ENCODE measurements around the gene MUC6.
"Not testable (repeated sequence)": the region's sequence is repeated elsewhere in the genome, so short reads cannot be mapped to it uniquely, and the experiment has no call there.

MUC6 gene

GRCh38 chr11:986270-986951, 50.1 kb downstream of the MUC6 start:
- DNase-seq (ENCODE audit: low read depth in 2 of 2) = no peak

GRCh38 chr11:985848-986247, 50.7 kb downstream of the MUC6 start:
- DNase-seq (ENCODE audit: low read depth in 2 of 2) = no peak

DNA sequence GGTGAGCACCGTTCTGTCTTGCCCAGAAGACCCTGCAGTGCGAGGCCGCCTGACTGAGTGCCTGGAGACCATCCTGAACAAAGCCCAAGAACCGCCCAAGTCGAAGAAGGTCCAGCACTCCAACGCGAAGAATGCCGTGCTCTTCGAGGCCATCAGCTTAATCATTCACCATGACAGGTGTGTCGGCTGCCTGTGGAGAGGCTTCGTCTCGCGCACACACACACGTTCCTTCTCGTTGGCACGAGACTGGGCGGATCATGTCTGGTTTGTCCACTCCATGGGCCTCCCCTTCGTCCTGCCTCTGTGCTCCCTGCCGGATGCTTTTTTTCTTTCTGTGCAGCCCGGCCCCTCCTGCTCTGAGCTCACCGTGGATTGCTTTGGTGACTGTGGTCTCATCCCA, 51.1 kb downstream of the MUC6 start:
- DNase-seq (ENCODE audit: low read depth in 2 of 2) = no peak

DNA sequence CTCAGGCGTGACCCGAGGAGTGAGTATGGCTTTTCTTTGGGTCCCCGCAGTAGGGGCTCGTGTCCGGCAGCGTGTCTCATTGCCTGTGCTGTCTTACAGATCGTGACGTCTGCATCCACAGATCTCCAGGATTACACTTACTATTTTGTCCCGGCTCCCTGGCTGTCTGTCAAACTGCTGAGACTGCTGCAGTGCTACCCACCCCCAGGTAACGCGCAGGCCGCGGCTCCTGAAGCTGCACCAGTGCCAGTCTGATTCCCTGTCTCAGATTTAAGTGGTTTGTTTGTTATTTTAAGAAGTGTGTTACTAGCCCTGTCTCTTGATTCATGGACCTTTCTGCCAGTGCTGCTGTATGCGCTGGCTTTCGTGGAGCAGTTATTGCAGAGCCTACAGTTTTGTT, 52.0 kb downstream of the MUC6 start:
- no peak for DNase-seq (ENCODE audit: low read depth in 2 of 2)

GRCh38 chr11:981764-982163, 54.8 kb downstream of the MUC6 start:
- no peak for DNase-seq (ENCODE audit: low read depth in 2 of 2)

- DNase-seq (ENCODE audit: low read depth in 2 of 2) = no peak
Measured at GRCh38 chr11:980438-981357, 55.8 kb downstream of the MUC6 start.

GRCh38 chr11:978781-979180, 57.7 kb downstream of the MUC6 start:
- DNase-seq (ENCODE audit: low read depth in 2 of 2) = no peak

GRCh38 chr11:977830-978720, 58.4 kb downstream of the MUC6 start:
- DNase-seq (ENCODE audit: low read depth in 2 of 2) = no peak

DNA sequence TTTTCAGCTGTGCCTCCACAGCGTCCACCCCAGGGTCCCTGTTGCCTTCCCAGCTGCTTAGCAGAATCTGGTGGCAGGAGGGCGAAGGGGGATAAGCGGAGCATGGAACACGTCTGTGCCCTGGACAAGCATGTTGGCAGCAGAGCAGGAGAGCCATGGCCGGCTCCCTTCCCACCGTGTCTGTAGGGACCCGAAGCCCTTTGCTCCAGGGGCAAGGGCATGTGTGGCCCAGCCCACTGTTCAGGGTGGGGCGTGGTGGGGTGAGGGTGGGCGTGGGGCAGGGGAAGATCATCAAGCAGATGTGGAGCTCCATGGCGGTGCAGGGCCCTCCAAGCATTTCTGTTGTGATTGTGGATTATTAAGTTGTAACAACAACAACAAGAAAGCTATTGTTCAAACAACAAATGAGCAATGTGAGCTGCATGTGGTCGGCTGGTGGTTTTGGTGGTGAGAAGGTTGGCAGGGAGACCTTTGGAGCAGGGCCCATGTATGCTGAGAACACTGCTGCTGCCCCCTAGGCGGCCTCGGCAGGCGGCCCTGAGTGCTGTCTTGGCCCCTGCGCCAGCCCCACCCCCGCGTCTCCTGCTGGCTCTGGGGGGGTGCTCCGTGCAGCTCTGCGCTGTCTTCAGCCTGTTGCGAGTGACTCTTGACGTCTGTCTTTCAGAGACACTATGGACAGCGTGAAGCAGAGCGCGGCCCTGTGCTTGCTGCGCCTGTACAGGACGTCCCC, 59.9 kb downstream of the MUC6 start:
- DNase-seq (ENCODE audit: low read depth in 2 of 2) = no peak

DNA sequence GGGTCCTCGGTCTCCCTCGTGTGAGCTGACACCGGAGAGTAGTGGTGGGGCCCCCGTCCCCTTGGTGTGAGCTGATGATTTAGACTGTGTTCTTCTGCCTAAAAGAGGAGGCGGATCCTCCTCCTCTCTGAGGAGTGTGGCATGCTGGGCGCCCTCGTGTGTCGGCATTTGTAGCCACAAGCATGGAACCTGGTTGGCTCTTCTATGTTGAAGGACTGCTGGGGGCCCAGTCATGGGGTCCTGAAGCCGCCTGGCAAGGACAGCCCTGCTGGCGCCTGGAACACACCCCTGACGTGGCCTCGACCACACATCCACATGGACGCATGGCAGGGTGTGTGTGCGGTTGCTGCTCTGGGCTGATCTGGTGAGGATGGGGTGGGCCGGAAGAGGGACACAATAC, 60.7 kb downstream of the MUC6 start:
- no peak for DNase-seq (ENCODE audit: low read depth in 2 of 2)

DNA sequence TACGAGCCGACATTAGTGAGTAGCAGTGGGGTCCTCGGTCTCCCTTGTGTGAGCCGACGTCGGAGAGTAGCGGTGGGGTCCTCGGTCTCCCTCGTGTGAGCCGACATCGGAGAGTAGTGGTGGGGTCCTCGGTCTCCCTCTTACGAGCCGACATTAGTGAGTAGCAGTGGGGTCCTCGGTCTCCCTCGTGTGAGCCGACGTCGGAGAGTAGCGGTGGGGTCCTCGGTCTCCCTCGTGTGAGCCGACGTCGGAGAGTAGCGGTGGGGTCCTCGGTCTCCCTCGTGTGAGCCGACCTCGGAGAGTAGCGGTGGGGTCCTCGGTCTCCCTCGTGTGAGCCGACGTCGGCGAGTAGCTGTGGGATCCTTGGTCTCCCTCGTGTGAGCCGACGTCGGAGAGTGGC, 61.1 kb downstream of the MUC6 start:
- not testable (repeated sequence) for DNase-seq (ENCODE audit: low read depth in 2 of 2)

DNA sequence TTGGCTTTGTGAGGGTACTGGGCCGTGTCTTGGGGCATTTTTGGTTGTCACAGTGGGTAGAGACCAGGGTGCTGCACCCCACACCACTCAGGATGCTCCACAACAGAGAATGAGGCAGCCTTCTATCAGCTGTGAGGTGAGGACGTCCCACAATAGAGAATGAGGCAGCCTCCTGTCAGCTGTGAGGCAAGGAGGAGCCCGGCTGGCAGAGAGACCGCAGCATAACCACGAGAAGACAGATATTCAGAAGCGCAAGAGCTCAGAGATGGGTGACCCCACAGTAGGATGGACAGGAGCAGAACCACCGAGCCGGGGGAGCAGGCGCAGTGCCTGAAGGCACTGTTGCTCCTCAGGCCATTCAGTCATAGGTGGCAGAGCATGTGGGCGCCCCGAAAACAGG, 63.3 kb downstream of the MUC6 start:
- no peak for DNase-seq (ENCODE audit: low read depth in 2 of 2)

- DNase-seq (ENCODE audit: low read depth in 2 of 2) = no peak
Measured at GRCh38 chr11:972523-973211, 63.9 kb downstream of the MUC6 start.

DNA sequence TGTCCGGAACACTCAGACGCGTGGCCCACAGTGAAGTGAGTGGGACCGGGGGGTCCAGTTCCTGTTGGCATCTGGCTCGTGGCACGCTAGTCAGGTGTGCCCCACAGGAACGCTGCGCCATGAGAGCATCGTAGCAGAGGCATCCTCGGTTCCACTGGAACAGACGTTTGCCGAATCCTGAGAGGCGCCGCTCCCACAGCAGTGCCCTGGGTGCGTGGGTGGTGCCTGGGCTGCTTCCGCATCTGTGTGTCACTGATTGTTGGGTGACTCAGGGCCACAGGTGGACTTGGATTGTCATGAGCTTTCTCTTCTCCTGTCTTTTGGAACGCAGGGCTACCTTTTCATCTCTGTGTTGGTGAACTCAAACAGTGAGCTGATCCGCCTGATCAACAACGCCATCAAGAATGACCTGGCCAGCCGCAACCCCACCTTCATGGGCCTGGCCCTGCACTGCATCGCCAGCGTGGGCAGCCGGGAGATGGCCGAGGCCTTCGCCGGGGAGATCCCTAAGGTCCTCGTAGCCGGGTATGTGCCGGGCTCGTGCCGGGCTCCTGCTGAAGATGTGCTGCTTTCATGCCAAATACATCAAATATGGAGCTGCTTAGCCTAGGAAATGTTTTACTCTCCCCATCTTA, 64.7 kb downstream of the MUC6 start:
- no peak for DNase-seq (ENCODE audit: low read depth in 2 of 2)

DNA sequence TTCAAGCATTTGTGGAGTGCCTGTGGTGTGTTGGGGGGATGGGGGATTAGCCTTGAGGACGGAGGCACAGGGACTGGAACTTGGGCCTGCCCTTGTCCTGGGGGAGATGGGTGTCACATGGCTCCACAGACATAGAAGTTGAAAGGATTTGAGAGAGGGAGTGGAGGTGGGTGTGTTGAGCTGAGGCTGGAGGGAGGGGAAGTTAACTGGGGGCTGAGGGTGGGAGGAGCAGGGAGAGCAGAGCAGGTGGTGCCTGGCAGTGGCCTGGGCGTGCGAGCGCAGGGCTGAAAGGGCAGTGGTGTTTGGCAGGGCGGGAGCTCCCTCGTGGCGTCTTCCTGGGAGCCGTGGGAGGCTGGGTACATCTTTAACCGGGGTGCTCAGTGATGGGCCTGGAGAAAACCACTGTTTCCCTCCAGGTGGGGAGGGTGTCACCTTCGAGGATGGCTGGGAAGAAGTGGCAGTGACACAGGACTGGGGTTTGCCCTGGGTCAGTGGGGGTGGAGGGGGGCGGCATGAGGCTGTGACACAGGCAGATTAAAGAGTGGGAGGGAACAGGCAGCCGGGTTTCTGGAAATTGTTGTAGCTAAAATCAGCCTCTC, 65.3 kb downstream of the MUC6 start:
- no peak for DNase-seq (ENCODE audit: low read depth in 2 of 2)

DNA sequence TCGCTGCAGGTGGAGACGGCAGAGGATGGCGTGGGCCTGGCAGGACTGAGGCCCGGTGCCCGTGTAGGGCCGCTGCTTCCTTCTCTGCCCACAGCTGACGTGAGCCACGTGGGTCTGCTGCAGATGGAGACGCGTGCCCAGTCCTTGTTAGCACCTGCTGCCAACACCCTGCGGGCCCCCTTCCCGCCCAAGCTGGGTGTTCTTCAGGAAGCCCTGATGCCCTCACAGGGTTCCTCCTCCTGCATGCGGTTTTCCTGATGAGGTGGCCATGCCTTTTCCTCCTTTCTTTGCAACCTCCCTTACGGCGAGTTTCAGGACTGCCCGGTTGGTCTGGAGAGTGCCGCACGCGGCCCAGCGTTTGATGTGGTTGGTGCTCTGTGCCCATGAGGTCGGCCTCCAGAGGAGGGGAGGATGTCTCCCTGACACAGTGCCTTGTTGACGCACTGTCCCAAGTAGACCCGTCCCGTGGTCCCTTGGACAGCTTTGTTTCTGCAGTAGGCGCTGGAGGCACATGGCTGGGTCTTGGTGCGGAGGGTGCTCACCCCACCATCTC, 66.1 kb downstream of the MUC6 start:
- no peak for DNase-seq (ENCODE audit: low read depth in 2 of 2)

- no peak for DNase-seq (ENCODE audit: low read depth in 2 of 2)
Measured at GRCh38 chr11:969651-970205, 66.8 kb downstream of the MUC6 start.

DNA sequence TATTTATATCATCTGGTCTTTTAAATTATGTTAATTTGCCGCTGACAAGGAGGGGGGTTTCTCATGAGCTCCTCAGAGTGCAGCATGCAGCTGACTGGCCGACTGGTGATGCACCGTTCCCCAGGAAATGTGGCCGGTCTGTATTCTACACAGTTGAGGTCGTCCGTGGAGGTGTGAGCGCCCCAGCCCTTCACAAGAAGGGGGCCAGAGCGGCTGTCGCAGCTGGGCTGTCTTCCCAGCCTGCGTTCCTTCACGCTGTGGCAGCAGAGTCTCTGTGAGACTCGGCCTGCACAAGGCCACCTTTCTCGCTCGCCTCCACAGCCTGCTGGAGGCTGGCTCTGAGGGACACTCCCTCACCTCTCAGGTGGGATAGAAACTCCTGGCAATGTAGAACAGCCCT, 67.7 kb downstream of the MUC6 start:
- no peak for DNase-seq (ENCODE audit: low read depth in 2 of 2)

GRCh38 chr11:967995-968751, 68.3 kb downstream of the MUC6 start:
- DNase-seq (ENCODE audit: low read depth in 2 of 2) = no peak

Measured in stimulated activated CD8-positive, alpha-beta memory T cell treated with anti-CD3 and anti-CD28 coated beads, Interleukin-15, amount 100 ng/mL, for 4 hours (primary cell).